Measurements from ENCODE around the gene AKNAD1.

AKNAD1 gene

DNA sequence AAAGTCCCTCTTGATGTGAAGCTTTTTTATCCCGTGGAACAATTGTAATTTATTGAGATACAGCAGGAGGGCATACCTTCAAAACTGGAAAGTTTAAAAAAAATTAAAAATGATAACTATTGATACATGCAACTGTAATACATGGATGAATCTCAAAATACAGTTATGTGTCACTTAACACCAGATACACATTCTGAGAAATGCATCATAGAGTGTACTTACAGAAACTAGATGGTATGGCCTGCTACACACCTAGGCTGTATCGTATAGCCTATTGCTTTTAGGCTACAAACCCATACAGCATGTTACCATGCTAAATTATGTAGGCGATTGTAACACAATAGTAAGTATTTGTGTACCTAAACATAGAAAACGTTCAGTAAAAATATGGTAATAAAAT lies 7.1 kb upstream of the AKNAD1 start:
- TF ChIP-seq, protein P1, sequence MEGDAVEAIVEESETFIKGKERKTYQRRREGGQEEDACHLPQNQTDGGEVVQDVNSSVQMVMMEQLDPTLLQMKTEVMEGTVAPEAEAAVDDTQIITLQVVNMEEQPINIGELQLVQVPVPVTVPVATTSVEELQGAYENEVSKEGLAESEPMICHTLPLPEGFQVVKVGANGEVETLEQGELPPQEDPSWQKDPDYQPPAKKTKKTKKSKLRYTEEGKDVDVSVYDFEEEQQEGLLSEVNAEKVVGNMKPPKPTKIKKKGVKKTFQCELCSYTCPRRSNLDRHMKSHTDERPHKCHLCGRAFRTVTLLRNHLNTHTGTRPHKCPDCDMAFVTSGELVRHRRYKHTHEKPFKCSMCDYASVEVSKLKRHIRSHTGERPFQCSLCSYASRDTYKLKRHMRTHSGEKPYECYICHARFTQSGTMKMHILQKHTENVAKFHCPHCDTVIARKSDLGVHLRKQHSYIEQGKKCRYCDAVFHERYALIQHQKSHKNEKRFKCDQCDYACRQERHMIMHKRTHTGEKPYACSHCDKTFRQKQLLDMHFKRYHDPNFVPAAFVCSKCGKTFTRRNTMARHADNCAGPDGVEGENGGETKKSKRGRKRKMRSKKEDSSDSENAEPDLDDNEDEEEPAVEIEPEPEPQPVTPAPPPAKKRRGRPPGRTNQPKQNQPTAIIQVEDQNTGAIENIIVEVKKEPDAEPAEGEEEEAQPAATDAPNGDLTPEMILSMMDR (IDR thresholded peaks at IDR 0.05; ENCODE audit: control insufficient read depth, insufficient read depth, low read depth, low read length, missing control alignments): no peak
- H3K4me3 ChIP-seq (ENCODE audit: control insufficient read depth, low read depth, low read length): no peak overlapping the region
- no peak for DNase-seq (ENCODE audit: low read depth)

GRCh38 chr1:108862698-108863477 lies 6.0 kb upstream of the AKNAD1 start:
- TF ChIP-seq, protein P1 (IDR thresholded peaks at IDR 0.05; ENCODE audit: control insufficient read depth, insufficient read depth, low read depth, low read length, missing control alignments): no peak
- no peak for DNase-seq (ENCODE audit: low read depth)
- no peak overlapping the region for H3K4me3 ChIP-seq (ENCODE audit: control insufficient read depth, low read depth, low read length)

DNA sequence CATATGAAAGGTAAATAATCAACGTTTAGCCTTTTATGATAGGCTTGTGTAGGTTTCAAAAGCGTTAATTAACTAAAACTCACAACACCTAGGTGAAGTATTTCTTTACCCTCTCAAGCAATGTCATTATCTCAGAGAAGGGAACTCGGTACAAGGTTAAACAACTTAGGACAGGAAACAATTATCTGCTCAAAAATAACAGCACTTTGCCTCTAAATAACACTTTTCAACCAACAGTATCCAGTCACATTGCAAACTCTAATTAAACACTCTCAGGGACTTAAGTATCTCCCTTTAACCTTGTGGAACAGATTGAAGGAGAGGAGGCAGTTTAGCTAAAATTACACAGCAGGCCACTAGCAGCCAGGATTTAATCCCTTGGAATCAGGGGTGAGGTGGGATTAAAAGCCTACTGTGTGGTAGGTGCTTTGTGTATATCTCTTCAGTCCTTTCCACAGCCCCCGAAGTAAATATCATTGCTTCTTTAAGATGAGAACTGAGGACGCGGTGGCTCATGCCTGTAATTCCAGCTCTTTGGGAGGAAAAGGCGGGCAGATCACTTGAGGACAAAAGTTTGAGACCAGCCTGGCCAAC lies 5.2 kb upstream of the AKNAD1 start:
- no peak for DNase-seq (ENCODE audit: low read depth)
- TF ChIP-seq, protein P1 (IDR thresholded peaks at IDR 0.05; ENCODE audit: control insufficient read depth, insufficient read depth, low read depth, low read length, missing control alignments): no peak
- H3K4me3 ChIP-seq (ENCODE audit: control insufficient read depth, low read depth, low read length): no peak overlapping the region

- TF ChIP-seq, protein P1 (IDR thresholded peaks at IDR 0.05; ENCODE audit: control insufficient read depth, insufficient read depth, low read depth, low read length, missing control alignments): no peak
- H3K4me3 ChIP-seq (ENCODE audit: control insufficient read depth, low read depth, low read length): no peak overlapping the region
- DNase-seq (ENCODE audit: low read depth): no peak
Measured at GRCh38 chr1:108861566-108861965, 4.7 kb upstream of the AKNAD1 start.

- H3K4me3 ChIP-seq (ENCODE audit: control insufficient read depth, low read depth, low read length): no peak overlapping the region
- TF ChIP-seq, protein P1 (IDR thresholded peaks at IDR 0.05; ENCODE audit: control insufficient read depth, insufficient read depth, low read depth, low read length, missing control alignments): no peak
- DNase-seq (ENCODE audit: low read depth): no peak
Measured at GRCh38 chr1:108860190-108860907, 3.5 kb upstream of the AKNAD1 start.

DNA sequence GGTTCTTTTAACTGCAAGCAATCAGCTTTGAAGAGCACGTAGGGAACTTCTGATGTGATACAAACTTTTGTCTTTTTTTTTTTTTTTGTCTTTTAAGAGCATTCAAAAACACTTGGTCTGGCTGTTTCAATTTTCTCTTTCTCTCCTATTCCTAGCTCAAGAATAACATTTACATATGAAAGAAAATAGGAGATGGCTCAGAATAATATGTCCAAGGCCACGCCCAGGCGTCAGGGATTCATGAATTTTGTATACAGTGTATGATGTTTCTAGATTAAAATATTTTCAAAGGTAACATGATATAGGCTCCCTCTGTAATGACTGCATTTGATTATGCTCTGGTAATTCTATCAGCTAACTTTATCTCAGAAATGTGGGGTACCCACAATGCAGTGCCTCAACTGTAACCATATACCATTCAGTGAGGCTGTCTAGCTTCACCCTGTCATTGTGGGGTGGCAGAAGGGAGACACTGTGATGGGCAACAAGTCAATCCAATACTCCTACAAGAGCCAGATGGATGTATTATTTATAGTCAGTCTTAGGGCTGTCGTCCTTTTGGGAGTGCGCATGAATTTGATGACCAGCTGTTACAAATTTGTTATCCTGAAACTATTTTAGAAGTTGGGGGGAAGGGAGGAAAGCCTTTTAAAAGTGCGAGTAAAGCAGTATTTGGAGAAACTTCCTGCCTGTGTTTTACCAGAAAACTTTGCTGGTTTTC lies 1.5 kb upstream of the AKNAD1 start:
- H3K4me3 ChIP-seq (ENCODE audit: control insufficient read depth, low read depth, low read length): no peak overlapping the region
- TF ChIP-seq, protein P1 (IDR thresholded peaks at IDR 0.05; ENCODE audit: control insufficient read depth, insufficient read depth, low read depth, low read length, missing control alignments): no peak
- no peak for DNase-seq (ENCODE audit: low read depth)

Data from AG09309 (cell line).